ENCODE results near the gene RDM1. TPM values are rescaled to one million over a fixed set of nuclear protein-coding genes. Genes with fewer than 3 reads are reported as not detected.

Gene RDM1
- total RNA-seq, 1 donor from 2014 or later: not detected

GRCh38 chr17:35877345-35878029 lies 53.1 kb downstream of the RDM1 start:
- no peaks in the 10 kb centered on the region for H3K9me3 ChIP-seq

GRCh38 chr17:35876534-35876933 lies 54.0 kb downstream of the RDM1 start:
- DNase-seq (no peak), ATAC-seq (no peak)
- H3K9me3 ChIP-seq: no peaks in the 10 kb centered on the region
- no peak for TF ChIP-seq CTCF (IDR thresholded peaks at IDR 0.05)
- peaks cover 10% of the 10 kb centered on the region for H3K4me1 ChIP-seq
- H3K27ac ChIP-seq: no peak overlapping the region
- no peaks in the 10 kb centered on the region for H3K27me3 ChIP-seq (ENCODE audit: low read depth)
- intact Hi-C loops (cut with DNase I): no loop called here
- no peaks in the 10 kb centered on the region for H3K36me3 ChIP-seq
- no peak overlapping the region for H3K4me3 ChIP-seq

More at GRCh38 chr17:35877345-35878029, 53.1 kb downstream of the RDM1 start:
- intact Hi-C loops (cut with DNase I): no loop called here
- H3K4me3 ChIP-seq: peak overlapping the region; percentile 10
- no peaks in the 10 kb centered on the region for H3K27me3 ChIP-seq (ENCODE audit: low read depth)
- DNase-seq (no peak), ATAC-seq (no peak)
- H3K36me3 ChIP-seq: no peaks in the 10 kb centered on the region
- H3K4me1 ChIP-seq: peaks cover 10% of the 10 kb centered on the region
- no peak for TF ChIP-seq CTCF (IDR thresholded peaks at IDR 0.05)
- H3K27ac ChIP-seq: no peak overlapping the region

GRCh38 chr17:35875800-35876139 lies 54.8 kb downstream of the RDM1 start:
- Histone ChIP-seq H3K36me3 (no peaks in the 10 kb centered on the region), H3K27me3 (ENCODE audit: low read depth) (no peaks in the 10 kb centered on the region), H3K27ac (no peak overlapping the region), H3K9me3 (no peaks in the 10 kb centered on the region), H3K4me3 (no peak overlapping the region), H3K4me1 (peaks cover 10% of the 10 kb centered on the region)
- intact Hi-C loops (cut with DNase I): no loop called here
- no peak for TF ChIP-seq CTCF (IDR thresholded peaks at IDR 0.05)
- no peak for DNase-seq
- no peak for ATAC-seq

- ATAC-seq (no peak), DNase-seq (no peak)
- Histone ChIP-seq H3K4me1 (peaks cover 10% of the 10 kb centered on the region), H3K9me3 (no peaks in the 10 kb centered on the region), H3K36me3 (no peaks in the 10 kb centered on the region), H3K27me3 (ENCODE audit: low read depth) (no peaks in the 10 kb centered on the region), H3K4me3 (no peak overlapping the region), H3K27ac (no peak overlapping the region)
- TF ChIP-seq CTCF (IDR thresholded peaks at IDR 0.05): no peak
- intact Hi-C loops (cut with DNase I): no loop called here
These were observed 55.3 kb downstream of the RDM1 start for GRCh38 chr17:35875072-35875799.

- Histone ChIP-seq H3K27ac (no peak overlapping the region), H3K27me3 (ENCODE audit: low read depth) (no peaks in the 10 kb centered on the region), H3K36me3 (no peaks in the 10 kb centered on the region), H3K4me1 (peaks cover 10% of the 10 kb centered on the region), H3K4me3 (no peak overlapping the region), H3K9me3 (no peaks in the 10 kb centered on the region)
- DNase-seq: no peak
- no peak for ATAC-seq
- intact Hi-C loops (cut with DNase I): no loop called here
- TF ChIP-seq CTCF (IDR thresholded peaks at IDR 0.05): no peak
These were observed 58.2 kb downstream of the RDM1 start for GRCh38 chr17:35872196-35872980.

Data from lower lobe of right lung (tissue), 2 donors.